Activated naive CD4-positive, alpha-beta T cell treated with anti-CD3 and anti-CD28 coated beads for 36 hours (primary cell): Measurements from ENCODE around the gene HRH3. TPM values are rescaled to one million over a fixed set of nuclear protein-coding genes. Genes with fewer than 3 reads are reported as not detected.

Source experiments
- CTCF ChIA-PET: fragments of 350-600 bp; sonication (Branson Sonifier 250); formaldehyde crosslinking; loops from one replicate; lab custom pipeline; 2021; ENCODE audit warnings: antibody characterized with exemption; lab: Charles Lee
- DNase-seq: peaks from one replicate; pipeline ENCODE4 v3.0.0-alpha.2; 2020
- H3K27ac Mint-ChIP-seq: one replicate; pipeline ENCODE4 v1.8.0; 2021; ENCODE audit warnings: mild to moderate bottlenecking, mixed read lengths
- H3K27me3 Mint-ChIP-seq: one replicate; pipeline ENCODE4 v1.8.0; 2021; ENCODE audit warnings: low read depth, mixed read lengths
- H3K36me3 Mint-ChIP-seq: one replicate; pipeline ENCODE4 v1.8.0; 2021; ENCODE audit warnings: low read depth, mixed read lengths
- H3K4me1 Mint-ChIP-seq: one replicate; pipeline ENCODE4 v1.8.0; 2021; ENCODE audit warnings: low read depth, mixed read lengths
- H3K4me3 Mint-ChIP-seq: one replicate; pipeline ENCODE4 v1.8.0; 2021; ENCODE audit warnings: mild to moderate bottlenecking, moderate library complexity, mixed read lengths
- H3K9me3 Mint-ChIP-seq: one replicate; pipeline ENCODE4 v1.8.0; 2021; ENCODE audit warnings: mixed read lengths
- intact Hi-C: fragments of 100-400 bp; cut with micrococcal nuclease; formaldehyde crosslinking; loops from one replicate; pipeline ENCODE4 v1.15.1; 2023
- total RNA-seq, 2 experiments: library from RNA; stranded (reverse); gene quantifications; one replicate each; pipeline ENCODE4 v1.2.3, GENCODE V29; 2021

HRH3 gene
- total RNA-seq, 2 experiments from 2014 or later: not detected

DNA sequence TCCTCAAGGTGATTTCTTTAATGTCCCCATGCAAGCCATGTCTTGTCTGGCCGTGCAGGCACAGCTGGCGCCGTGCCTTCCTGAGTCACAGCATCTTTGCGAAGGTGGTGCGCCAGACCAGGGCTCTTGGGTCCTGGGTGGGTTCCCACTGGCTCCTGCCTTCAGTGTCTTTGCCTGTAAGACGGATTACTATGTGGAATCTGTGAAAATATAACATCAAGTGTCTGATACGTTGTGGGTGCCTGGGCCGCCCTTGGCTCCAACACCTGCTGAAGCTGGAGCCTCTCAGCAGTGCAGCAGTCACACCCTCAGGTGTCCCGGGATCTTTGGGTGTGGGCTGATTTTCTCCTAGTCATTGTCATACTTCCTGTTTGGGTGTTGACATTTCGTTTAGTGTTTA, 21.4 kb upstream of the HRH3 start:
- H3K9me3 Mint-ChIP-seq: no peaks in the 10 kb centered on the region
- DNase-seq: no peak
- peaks cover 39% of the 10 kb centered on the region for H3K4me1 Mint-ChIP-seq
- no peak overlapping the region for H3K27ac Mint-ChIP-seq
- CTCF ChIA-PET: no interaction called here
- H3K36me3 Mint-ChIP-seq: no peaks in the 10 kb centered on the region
- no peaks in the 10 kb centered on the region for H3K27me3 Mint-ChIP-seq
- no peak overlapping the region for H3K4me3 Mint-ChIP-seq
- intact Hi-C loops: no loop called here

DNA sequence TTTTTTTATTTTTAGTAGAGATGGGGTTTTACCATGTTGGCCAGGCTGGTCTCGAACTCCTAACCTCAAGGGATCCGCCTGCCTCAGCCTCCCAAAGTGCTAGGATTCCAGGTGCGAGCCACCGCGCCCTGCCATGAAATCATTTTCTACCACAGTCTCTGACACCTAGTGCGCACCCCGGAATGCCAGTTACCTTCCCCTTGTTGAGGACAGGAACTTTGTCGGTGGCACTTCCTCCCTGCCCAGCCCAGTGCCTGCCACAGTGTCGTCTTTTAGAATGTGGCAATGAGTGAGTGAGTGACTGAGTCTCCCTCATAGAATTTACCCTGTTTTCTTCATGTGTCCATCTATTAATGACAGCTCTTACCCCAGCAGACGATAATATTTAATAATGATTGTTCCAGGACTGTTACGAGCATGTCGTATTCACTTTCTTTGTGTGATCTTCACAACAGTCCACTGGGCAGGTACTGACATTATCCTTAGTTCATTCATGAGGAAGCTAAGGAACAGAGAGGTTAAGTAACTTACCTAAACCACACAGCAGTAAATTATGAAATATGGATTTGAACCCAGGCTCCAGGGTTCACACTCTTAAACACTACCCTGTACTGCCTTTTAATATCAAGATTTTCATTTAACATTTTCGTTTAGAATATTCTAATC, 20.1 kb upstream of the HRH3 start:
- no peak for DNase-seq
- peaks cover 37% of the 10 kb centered on the region for H3K4me1 Mint-ChIP-seq
- H3K9me3 Mint-ChIP-seq: no peaks in the 10 kb centered on the region
- no peak overlapping the region for H3K27ac Mint-ChIP-seq
- H3K36me3 Mint-ChIP-seq: no peaks in the 10 kb centered on the region
- intact Hi-C loops: no loop called here
- H3K4me3 Mint-ChIP-seq: peak overlapping the region; percentile 56
- CTCF ChIA-PET: interaction anchor here (0.6 kb wide), 1 partner anchor 143 kb away, joined by 3 read pairs; no protein-coding TSS in a partner anchor
- H3K27me3 Mint-ChIP-seq: no peaks in the 10 kb centered on the region

DNA sequence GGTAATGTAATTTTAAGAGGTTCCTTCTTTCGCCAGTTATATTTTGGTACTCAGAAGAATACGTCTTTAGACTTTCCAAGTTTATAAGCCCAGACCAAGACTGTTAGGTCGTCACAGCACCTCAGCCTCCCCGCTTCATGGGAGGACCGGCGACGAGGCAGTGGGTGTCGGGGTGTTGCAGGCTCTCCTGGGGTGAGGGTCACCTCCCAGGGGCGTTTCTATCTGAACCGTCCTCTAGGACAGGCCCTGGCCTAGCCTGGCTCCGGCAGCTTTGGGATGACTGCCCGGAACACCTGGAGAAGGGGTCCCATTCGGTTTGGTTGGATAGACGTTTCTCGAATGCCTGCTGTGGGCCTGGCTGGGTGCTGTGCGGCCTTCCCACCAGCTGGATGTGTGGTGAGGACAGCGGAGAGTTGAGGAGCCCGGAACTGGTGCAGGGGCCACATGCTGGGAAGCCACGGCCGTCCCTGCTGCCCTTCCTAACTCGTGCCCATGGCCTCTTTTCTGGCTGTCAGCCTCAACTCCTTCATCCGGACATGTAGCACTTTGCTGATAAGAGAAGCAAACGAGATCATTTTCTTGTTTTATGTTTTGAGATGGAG, 19.3 kb upstream of the HRH3 start:
- Mint-ChIP-seq H3K27ac (peak overlapping the region; percentile 56), H3K9me3 (no peaks in the 10 kb centered on the region), H3K4me3 (peak overlapping the region; percentile 78), H3K36me3 (no peaks in the 10 kb centered on the region), H3K4me1 (peaks cover 32% of the 10 kb centered on the region), H3K27me3 (no peaks in the 10 kb centered on the region)
- CTCF ChIA-PET: no interaction called here
- no peak for DNase-seq
- intact Hi-C loops: loop anchor here (5.0 kb wide), 1 partner anchor 538 kb away; no protein-coding TSS in a partner anchor

DNA sequence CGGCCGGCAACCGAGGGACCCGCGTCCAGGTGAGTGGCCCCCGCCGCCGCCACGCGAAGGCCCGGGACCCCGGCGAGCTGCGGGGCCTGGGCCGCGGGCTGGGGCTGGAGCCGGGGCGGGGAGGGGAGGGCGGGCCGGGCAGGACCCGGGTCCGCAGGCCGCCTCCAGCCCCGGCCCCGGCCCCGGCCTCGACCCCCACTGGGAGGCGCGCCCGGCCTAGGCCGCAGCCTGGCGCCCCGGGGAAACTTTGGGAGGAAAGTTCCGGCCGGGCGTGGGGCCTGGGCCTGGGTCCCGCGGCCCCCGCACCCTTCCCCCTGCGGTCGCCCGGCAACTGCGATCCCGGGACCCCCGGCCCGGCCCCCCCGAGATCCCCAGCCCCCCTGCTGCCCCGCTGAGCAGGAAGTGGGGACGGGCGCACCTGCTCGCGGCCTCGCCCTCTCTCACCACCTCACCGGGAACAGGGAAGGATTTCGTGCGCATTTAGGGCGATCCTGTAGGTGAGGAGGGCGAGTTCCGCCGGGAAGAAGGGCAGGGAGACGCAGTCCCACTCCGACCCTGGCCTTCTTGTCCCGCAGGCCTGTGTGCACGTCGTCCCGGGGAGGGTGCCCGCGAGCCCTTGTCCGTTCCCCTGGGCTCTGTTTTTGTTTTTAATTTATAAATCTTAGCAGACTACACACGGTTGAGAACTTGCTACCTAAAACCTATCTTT, 18.6 kb upstream of the HRH3 start:
- H3K27me3 Mint-ChIP-seq: no peaks in the 10 kb centered on the region

DNA sequence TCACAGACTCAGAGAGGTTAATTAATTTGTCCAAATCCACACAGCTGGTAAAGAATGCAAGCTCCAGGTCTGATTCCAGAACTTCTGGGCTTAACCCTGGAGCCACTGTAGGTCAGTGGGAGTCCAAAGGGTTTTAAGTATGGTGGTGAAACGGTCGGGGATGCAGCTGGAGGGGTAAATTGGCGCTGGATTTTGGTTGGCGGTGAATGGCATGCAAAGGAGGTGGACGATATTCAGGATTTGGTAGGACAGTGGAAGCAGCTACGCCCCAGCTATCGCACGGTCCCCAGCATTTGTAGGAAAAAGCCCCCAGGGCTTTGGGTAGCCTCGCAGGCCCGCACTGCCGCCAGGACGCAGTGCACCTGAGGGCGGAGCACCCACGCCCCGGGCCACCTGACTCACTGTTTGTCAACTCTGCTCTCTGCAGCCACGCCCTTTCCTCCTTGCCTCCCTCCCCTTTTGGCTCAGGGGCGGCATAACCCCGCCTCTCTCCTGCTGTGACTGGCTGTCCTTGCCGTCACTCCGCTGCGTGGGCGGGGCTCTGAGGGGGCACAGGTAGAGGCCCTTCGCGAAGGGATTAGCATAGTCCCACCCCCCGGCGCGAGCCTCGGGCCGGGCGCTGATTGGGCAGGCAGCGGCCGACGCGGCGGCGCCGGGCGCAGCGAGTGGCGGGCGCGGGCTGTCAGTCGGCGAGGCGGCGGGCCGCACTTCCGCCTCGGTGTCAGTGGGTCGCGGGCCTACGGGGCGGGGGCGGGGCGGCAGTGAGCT, 17.9 kb upstream of the HRH3 start, which contains the start of gene OSBPL2:
Gene OSBPL2, plus strand, starts transcription at position 721 of the 768 bp plus-strand sequence. CDS start 17,664 bp downstream, outside the sequence.
- Mint-ChIP-seq H3K27me3 (no peaks in the 10 kb centered on the region), H3K36me3 (no peaks in the 10 kb centered on the region), H3K4me1 (peaks cover 28% of the 10 kb centered on the region), H3K27ac (peak within 1 kb of the TSS; percentile 79), H3K9me3 (no peaks in the 10 kb centered on the region), H3K4me3 (peak within 1 kb of the TSS; percentile 78)
- CTCF ChIA-PET: no interaction called here
- intact Hi-C loops: loop anchor here (1.0 to 5.0 kb wide), 7 partner anchors 56 to 557 kb away; partner anchors contain the start of genes ADRM1, LSM14B, RPS21 and TAF4
- peak; percentile 100 for DNase-seq

More for the DNA sequence above, 18.6 kb upstream of the HRH3 start:
- no peaks in the 10 kb centered on the region for H3K36me3 Mint-ChIP-seq
- peak overlapping the region; percentile 56 for H3K27ac Mint-ChIP-seq
- peaks cover 28% of the 10 kb centered on the region for H3K4me1 Mint-ChIP-seq
- DNase-seq: no peak
- CTCF ChIA-PET: no interaction called here
- no peaks in the 10 kb centered on the region for H3K9me3 Mint-ChIP-seq
- H3K4me3 Mint-ChIP-seq: peak overlapping the region; percentile 78
- intact Hi-C loops: loop anchor here (1.0 to 5.0 kb wide), 7 partner anchors 56 to 557 kb away; partner anchors contain the start of genes ADRM1, LSM14B, RPS21 and TAF4

DNA sequence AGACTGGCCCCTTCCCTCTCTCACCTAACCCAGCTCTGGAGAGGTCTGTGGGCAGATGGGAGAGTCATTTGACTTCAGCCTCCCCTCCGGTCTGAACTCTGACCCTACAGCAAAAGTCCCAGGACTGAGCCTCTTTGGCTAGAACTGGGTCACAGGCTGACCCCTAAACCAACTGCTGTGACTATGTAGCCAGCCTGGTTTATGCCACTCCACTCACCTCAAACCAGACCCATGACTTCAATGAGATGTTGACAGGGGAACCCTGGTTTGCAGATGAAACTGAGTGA, 17.4 kb upstream of the HRH3 start:
- Mint-ChIP-seq H3K27ac (peak overlapping the region; percentile 79), H3K4me1 (peaks cover 28% of the 10 kb centered on the region), H3K9me3 (no peaks in the 10 kb centered on the region), H3K27me3 (no peaks in the 10 kb centered on the region), H3K36me3 (no peaks in the 10 kb centered on the region), H3K4me3 (peak overlapping the region; percentile 74)
- CTCF ChIA-PET: no interaction called here
- no peak for DNase-seq
- intact Hi-C loops: loop anchor here (5.0 kb wide), 1 partner anchor 540 kb away; no protein-coding TSS in a partner anchor

DNA sequence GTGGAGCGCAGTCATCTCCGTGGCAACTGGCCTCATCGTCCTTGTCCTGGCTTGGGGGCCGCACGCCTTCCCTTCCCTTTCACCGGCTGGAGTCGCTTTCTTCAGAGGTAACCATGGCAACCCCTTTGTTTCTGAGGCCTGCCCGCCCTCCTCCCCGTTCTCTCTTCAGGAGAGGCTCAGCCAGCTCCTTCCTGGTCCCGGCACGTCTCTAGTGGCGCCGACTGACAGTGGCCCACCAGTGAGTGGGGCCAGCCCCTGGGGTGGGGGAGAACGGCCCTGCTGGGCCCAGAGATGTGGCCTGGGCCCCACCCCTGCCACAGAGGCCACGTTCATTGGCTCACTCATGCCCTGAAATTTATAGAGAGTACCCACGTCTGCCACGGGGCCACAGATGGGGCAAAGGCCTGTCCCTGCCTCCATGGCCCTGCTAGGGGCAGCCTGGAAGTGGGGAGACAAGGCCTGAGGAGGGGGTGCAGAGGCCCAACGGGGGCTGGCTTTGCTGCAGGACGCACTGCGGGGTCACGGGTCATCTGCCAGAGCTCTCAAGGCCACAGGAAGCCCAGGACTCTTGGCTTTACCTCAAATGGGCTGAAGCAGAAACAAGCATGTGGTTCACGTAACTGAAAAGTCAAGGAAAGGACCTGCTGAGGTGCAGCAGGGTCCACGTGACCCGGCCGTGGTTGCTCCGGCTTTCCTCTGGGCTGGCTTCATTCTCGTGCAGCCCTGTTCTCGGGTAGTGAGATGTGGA, 16.9 kb upstream of the HRH3 start:
- intact Hi-C loops: loop anchor here (5.0 kb wide), 1 partner anchor 540 kb away; no protein-coding TSS in a partner anchor
- H3K27me3 Mint-ChIP-seq: peaks cover 2% of the 10 kb centered on the region

DNA sequence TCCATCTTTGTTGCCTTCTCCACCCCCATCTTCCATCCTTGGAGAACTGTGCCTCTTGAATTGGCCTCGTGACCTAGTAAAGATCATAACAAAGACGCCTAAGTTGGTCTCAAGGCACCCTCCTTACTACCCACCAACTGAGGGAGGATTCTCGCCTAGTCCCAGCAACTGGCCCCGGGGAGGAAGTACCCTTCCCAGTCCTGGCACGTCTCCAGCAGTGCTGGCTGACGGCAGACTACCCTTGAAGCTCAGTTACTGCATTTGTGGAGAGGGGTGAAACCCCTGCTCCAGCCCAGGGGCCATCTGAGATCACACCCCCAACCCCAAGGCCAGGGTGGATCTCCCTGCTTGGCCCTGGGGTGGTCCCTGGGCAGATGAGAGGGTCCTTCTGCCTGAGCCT, 16.1 kb upstream of the HRH3 start:
- Mint-ChIP-seq H3K36me3 (no peaks in the 10 kb centered on the region), H3K4me3 (no peak overlapping the region), H3K27ac (no peak overlapping the region), H3K4me1 (peaks cover 20% of the 10 kb centered on the region), H3K9me3 (no peaks in the 10 kb centered on the region), H3K27me3 (peaks cover 2% of the 10 kb centered on the region)
- intact Hi-C loops: loop anchor here (5.0 kb wide), 1 partner anchor 541 kb away; no protein-coding TSS in a partner anchor
- no peak for DNase-seq
- CTCF ChIA-PET: interaction anchor here (1.0 kb wide), 1 partner anchor 146 kb away, joined by 3 read pairs; no protein-coding TSS in a partner anchor

More for the DNA sequence above, 16.9 kb upstream of the HRH3 start:
- Mint-ChIP-seq H3K27ac (no peak overlapping the region), H3K4me1 (peaks cover 26% of the 10 kb centered on the region), H3K36me3 (no peaks in the 10 kb centered on the region), H3K9me3 (no peaks in the 10 kb centered on the region), H3K4me3 (no peak overlapping the region)
- CTCF ChIA-PET: interaction anchor here (1.0 kb wide), 1 partner anchor 146 kb away, joined by 3 read pairs; no protein-coding TSS in a partner anchor
- DNase-seq: no peak

DNA sequence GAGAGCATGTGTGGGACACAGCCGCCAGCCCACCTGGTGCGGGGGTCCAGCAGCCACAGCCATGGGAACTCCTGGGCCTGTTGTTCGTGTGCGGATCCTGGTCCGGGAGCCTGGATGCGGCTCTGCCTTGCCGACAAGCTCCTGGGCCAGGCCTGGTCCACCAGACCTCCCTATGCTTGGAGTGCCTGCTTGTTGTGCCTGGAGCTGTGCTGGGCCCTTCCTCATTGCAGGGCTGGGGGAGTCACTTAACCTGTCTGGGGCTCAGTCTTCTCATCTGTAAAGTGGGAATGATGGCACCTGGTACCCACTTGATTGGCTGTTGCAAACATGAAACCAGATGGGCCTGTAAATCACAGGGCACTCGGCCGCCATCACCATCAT, 15.7 kb upstream of the HRH3 start:
- peaks cover 20% of the 10 kb centered on the region for H3K4me1 Mint-ChIP-seq
- CTCF ChIA-PET: interaction anchor here (1.0 kb wide), 1 partner anchor 147 kb away, joined by 3 read pairs; no protein-coding TSS in a partner anchor
- DNase-seq: no peak
- H3K36me3 Mint-ChIP-seq: no peaks in the 10 kb centered on the region
- no peak overlapping the region for H3K27ac Mint-ChIP-seq
- intact Hi-C loops: loop anchor here (5.0 kb wide), 1 partner anchor 542 kb away; no protein-coding TSS in a partner anchor
- no peak overlapping the region for H3K4me3 Mint-ChIP-seq
- no peaks in the 10 kb centered on the region for H3K9me3 Mint-ChIP-seq
- H3K27me3 Mint-ChIP-seq: peaks cover 2% of the 10 kb centered on the region

DNA sequence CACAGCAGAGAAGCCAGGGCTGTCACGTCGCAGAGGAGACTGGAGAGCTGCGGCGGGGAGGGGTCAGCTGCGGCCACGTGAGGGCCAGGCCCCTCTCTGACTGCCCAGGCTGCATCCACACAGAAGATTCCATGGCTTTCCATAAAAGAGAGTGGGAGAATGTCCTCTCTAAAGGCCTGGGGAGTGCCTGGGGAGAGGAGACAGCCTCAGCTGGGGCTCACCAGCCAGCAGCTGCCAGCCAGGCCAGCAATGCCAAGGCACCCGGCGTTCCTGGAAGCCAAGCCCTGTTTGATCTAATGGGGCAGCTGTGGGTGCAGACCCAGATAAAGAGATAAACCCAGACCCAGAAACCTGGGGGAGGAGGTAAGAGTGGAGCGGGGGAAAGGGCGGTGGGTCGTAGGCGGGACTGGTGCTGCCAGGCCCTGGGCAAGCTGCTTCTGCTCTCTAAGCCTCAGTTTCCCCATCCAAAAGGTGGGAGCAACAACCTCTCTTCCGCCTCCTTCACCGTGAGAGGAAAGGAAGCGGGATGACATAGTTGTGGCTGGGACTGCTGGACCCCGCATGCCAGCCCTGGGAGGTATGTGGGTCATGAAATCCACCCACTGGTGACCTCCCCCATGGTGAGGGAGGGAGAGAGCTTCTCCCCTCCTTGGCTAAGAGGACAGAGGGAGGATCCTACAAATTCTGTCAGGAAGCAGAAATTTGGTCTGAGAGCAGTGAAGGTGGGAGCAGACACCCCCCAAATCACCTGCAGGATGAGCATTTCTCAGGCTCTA, 15.1 kb upstream of the HRH3 start:
- Mint-ChIP-seq H3K27ac (no peak overlapping the region), H3K4me1 (peaks cover 15% of the 10 kb centered on the region), H3K9me3 (no peaks in the 10 kb centered on the region), H3K36me3 (no peaks in the 10 kb centered on the region), H3K4me3 (no peak overlapping the region), H3K27me3 (peaks cover 2% of the 10 kb centered on the region)
- no peak for DNase-seq
- intact Hi-C loops: loop anchor here (5.0 kb wide), 1 partner anchor 542 kb away; no protein-coding TSS in a partner anchor
- CTCF ChIA-PET: no interaction called here
